Testis (tissue), 2 donors: Measurements from ENCODE around the gene USP15.

Experiments used
- POLR2A ChIP-seq: fragments of 450-650 bp; IDR thresholded peaks from one replicate; pipeline ENCODE4 v1.6.1; 2017; ENCODE audit warnings: antibody characterized with exemption, mild to moderate bottlenecking, moderate library complexity
- TF ChIP-seq, protein P1 (sequence below), 3 experiments: fragments of 450-650 bp in 2 of 3; fragments of 200-600 bp in 1 of 3; sonication (generic) in 1 of 3; IDR thresholded peaks; one replicate each; pipeline ENCODE4 v1.5.1; 2016 to 2019; ENCODE audit warnings: antibody characterized with exemption in 3 of 3, mild to moderate bottlenecking in 2 of 3, moderate library complexity in 1 of 3

DNA sequence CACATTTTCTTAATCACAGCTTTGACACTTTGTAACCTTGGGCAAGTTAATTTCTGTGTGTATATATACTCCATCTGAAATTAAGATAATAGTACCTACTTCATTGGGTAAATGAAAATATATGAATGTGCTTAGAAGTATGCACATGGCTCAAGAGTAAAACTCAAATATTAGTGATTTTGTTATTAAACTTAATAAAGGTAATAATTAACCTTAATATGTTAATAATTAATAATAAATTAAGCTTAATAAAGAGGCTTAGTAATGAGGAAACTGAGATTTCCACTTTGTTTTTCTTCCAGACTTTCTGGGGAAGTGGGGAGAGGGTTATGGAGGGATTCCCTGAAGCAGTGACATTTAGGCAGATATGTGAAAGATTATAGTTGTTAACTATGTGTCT is 19.8 kb downstream of the USP15 start:
- TF ChIP-seq, protein P1, sequence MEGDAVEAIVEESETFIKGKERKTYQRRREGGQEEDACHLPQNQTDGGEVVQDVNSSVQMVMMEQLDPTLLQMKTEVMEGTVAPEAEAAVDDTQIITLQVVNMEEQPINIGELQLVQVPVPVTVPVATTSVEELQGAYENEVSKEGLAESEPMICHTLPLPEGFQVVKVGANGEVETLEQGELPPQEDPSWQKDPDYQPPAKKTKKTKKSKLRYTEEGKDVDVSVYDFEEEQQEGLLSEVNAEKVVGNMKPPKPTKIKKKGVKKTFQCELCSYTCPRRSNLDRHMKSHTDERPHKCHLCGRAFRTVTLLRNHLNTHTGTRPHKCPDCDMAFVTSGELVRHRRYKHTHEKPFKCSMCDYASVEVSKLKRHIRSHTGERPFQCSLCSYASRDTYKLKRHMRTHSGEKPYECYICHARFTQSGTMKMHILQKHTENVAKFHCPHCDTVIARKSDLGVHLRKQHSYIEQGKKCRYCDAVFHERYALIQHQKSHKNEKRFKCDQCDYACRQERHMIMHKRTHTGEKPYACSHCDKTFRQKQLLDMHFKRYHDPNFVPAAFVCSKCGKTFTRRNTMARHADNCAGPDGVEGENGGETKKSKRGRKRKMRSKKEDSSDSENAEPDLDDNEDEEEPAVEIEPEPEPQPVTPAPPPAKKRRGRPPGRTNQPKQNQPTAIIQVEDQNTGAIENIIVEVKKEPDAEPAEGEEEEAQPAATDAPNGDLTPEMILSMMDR (IDR thresholded peaks at IDR 0.05) = no peak
- no peak for TF ChIP-seq POLR2A
